Right lobe of liver (tissue), 4 donors: Measurements from ENCODE around the gene PARD6B.

Experiments
- POLR2A ChIP-seq: fragments of 450-650 bp; IDR thresholded peaks from one replicate; pipeline ENCODE4 v1.6.1; 2017; ENCODE audit warnings: antibody characterized with exemption, mild to moderate bottlenecking
- TF ChIP-seq, protein P1 (sequence below), 4 donors: fragments of 200-600 bp in 3 of 4; fragments of 450-650 bp in 1 of 4; IDR thresholded peaks; one replicate each; pipeline versions ENCODE4 v1.5.1 to v1.8.0; 2016 to 2022; ENCODE audit warnings: antibody characterized with exemption in 4 of 4, mild to moderate bottlenecking in 2 of 4
- donor health status: DM: no; HTN: no; CAD: no.
- donor health status: DM: no; HTN: no; CAD: no.
- donor health status: DM: no; HTN: yes; CAD: no.

- TF ChIP-seq POLR2A: no peak
- TF ChIP-seq, protein P1, sequence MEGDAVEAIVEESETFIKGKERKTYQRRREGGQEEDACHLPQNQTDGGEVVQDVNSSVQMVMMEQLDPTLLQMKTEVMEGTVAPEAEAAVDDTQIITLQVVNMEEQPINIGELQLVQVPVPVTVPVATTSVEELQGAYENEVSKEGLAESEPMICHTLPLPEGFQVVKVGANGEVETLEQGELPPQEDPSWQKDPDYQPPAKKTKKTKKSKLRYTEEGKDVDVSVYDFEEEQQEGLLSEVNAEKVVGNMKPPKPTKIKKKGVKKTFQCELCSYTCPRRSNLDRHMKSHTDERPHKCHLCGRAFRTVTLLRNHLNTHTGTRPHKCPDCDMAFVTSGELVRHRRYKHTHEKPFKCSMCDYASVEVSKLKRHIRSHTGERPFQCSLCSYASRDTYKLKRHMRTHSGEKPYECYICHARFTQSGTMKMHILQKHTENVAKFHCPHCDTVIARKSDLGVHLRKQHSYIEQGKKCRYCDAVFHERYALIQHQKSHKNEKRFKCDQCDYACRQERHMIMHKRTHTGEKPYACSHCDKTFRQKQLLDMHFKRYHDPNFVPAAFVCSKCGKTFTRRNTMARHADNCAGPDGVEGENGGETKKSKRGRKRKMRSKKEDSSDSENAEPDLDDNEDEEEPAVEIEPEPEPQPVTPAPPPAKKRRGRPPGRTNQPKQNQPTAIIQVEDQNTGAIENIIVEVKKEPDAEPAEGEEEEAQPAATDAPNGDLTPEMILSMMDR (IDR thresholded peaks at IDR 0.05): no peak
These were observed 43.1 kb downstream of the PARD6B start for GRCh38 chr20:50774515-50774914.
